Stimulated activated CD8-positive, alpha-beta memory T cell treated with anti-CD3 and anti-CD28 coated beads, Interleukin-7, amount 100 ng/mL, for 48 hours (primary cell): ENCODE results near the gene CTDSPL2.
"Not testable (repeated sequence)": the region's sequence is repeated elsewhere in the genome, so short reads cannot be mapped to it uniquely, and the experiment has no call there.

Experiments
- DNase-seq, 2 donors: peaks; one replicate each; pipeline ENCODE4 v3.0.0-alpha.2; 2020; ENCODE audit warnings: low read depth in 1 of 2; ENCODE audit errors: extremely low read depth in 1 of 2

Gene CTDSPL2

DNA sequence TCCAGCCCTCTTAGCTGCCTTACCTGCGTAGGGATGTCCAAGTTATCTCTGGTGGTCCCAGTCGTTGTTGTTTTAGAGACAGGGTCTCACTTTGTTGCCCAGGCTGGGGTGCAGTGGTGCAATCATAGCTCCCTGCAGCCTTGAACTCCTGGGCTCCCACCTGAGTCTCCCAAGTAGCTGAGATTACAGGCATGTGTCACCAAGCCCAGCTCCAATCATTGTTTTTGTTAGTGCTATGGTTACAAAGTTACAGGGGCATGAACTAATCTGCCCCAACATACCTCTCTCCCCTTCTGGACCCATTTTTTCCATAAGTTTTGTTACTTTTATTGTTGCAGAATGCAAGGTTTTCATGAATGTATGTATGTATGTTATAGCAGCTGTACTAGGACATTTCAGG is 54.7 kb downstream of the CTDSPL2 start:
- no peak for DNase-seq

GRCh38 chr15:44485880-44486279 is 58.5 kb downstream of the CTDSPL2 start:
- no peak for DNase-seq

DNA sequence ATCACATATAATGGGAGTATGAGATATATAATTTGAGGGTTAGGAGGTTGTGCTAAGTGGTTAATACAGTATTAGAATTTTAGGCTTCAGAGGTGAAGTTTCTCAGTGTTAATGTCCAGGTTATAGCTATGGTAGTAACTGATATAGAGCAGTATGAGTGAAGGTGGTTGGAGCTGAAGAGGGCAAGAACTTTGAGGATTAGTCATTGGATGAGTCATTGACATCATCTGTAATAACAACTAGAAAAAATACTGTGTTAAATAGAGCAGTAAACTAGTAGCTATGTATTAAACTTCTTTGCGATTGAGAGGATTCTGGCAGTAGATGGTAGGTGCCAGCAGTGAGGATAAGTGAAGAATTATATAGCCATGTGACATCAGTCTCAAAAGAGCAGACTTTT is 62.0 kb downstream of the CTDSPL2 start:
- no peak for DNase-seq

DNA sequence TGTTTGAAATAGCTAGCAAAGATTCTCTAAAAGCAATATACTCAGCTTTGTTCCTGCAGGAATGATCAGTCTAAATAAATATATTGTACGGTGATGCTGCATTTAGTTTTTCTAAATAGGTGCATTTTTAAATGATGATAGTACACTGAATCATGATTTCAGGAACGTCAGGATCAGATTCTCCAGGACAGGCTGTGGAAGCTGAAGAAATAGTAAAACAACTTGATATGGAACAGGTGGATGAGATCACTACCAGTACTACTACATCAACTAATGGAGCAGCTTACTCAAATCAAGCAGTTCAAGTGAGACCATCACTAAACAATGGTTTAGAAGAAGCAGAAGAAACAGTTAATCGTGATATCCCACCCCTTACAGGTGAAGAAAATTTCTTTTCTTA is 63.2 kb downstream of the CTDSPL2 start:
- DNase-seq, result no peak

DNA sequence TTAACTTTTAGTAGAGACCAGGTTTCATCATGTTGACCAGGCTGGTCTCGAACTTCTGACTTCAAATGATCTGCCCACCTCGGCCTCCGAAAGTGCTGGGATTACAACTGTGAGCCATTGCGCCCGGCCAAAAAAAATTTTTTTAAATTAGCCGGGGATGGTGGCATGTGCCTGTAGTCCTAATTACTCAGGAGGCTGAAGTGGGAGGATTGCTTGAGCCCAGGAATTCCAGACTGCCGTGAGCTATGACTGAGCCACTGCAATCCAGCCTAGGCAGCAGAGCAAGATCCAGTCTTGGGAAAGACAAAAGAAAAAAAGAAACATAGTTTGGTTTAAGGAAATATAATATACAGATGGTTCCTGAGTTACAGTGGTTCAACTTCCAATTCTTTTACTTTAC is 64.6 kb downstream of the CTDSPL2 start:
- no peak for DNase-seq

- no peak for DNase-seq
Observed at GRCh38 chr15:44492672-44493071, 65.2 kb downstream of the CTDSPL2 start.

DNA sequence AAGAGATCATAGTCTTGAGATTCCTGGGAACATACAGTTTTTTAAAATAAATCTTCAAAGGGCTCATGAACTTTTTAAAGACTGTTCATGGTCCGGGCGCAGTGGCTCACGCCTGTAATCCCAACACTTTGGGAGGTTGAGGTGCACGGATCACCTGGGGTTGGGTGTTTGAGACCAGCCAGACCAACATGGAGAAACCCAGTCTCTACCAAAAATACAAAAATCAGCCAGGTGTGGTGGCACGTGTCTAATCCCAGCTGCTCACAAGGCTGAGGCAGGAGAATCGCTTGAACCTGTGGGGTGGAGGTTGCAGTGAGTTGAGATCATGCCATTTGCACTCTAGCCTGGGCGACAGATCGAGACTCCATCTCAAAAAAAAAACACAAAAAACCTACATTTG is 68.1 kb downstream of the CTDSPL2 start:
- DNase-seq, result no peak

DNA sequence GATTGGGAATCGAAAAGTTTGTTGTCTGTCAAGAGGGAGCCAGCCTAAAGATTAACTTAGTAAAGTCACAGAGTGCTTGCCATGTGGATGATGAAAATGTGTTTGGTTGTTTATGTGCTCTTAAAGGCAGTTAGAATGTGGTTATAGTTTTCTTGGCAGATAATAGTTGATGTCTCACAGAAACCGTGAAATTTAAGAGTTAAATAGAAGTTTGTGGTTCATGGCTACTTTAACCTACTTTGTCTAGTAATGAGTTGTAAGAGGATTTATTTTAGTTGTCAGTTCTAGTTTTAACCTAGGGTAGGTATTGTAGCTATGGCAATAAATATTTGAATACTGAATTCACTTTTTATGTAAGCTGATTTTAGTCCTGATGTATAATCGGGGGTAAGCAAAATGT is 73.1 kb downstream of the CTDSPL2 start:
- DNase-seq, result no peak

DNA sequence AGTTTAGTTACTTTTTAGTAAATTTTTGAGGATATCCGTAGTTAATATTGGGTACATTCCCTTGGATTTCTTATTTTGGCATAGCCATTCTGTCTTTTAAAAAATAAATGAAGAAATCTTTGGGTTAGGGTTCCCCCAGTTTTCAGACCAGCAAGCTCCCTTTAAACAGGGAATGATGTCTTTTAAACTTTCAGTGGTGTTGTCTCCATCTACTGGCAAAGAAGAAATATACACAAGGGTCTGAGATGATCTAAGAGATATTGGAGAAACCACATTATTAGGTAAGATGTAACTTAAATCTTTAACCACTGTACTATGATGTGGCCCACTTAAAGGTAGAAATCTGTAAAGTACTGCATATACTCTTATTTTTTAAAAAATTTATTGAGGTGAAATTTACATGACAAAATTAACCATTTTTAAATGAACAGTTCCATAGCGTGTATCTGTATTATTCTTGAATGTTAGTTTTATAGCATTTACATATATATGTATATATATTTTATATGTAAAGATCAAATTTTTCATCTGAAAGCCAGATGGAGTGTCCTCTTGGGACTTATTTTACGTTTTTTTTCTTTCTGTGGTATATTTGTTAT is 74.4 kb downstream of the CTDSPL2 start:
- no peak for DNase-seq

DNA sequence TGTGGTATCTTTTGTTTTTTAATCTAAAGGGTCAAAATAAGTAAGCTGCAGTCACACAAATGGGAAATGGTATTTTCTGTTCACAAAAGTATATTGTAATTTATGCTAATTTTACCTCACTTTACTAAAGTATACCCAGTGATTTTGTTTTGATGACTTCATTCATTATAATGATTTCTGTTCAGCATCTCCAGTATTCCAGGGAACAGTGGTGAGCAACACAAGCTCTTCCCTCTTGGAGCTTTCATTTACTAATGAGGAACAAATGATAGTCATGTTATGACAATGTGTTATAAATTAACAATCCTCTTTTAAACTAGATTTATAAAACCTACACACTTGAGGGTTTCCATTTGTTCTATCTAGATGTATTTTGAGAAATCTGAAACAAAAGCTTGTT is 89.0 kb downstream of the CTDSPL2 start:
- no peak for DNase-seq

- DNase-seq, result no peak
Observed at GRCh38 chr15:44519537-44519936, 92.1 kb downstream of the CTDSPL2 start.

DNA sequence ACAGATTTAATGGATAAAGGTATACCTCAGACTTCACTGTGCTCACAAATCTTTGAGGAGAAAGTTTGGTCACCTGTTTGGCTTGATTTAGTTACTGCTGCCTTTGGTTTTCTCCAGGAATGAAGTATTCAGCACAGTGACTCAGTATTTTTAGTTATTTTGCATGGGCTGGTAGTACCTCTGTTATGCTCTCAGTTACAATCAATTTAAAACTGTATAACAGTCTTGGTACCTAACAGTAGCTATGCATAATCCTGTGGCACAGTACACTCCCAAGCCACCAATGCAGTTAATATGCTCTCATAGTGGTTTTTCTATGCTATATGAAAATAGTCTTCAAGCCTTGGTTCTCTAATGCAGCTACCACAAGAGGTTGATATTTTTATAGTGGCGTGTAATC is 97.6 kb downstream of the CTDSPL2 start:
- no peak for DNase-seq

GRCh38 chr15:44527241-44527640 is 99.8 kb downstream of the CTDSPL2 start:
- no peak for DNase-seq

DNA sequence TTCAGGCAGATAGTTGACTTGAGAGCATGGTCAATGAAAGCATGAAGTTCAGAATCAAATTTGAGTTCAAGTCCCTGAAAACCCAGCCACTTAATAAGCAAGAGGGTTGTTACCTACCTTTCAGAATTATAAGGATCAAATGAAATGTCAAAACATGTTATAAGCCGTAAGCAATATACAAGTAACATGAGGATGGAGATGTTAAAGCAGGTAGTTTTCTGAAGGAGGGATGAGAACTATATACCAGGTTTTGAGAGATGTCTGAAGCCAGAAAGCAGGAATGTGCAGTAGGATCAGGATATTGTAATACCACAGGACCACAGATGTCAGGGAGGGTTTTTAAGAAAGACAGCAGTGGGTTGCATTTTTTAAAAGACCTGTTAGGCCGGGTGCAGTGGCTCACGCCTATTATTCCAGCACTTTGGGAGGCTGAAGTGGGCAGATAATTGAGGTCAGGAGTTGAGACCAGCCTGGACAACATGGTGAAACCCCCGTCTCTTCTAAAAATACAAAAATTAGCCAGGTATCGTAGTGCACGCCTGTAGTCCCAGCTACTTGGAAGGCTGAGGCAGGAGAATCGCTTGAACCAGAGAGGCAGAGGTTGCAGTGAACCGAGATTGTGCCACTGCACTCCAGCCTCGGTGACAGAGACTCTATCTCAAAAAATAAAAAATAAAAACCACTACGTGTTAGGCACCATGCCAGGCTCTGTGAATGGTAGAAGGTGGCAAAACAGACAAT is 102.6 kb downstream of the CTDSPL2 start:
- DNase-seq, result no peak

DNA sequence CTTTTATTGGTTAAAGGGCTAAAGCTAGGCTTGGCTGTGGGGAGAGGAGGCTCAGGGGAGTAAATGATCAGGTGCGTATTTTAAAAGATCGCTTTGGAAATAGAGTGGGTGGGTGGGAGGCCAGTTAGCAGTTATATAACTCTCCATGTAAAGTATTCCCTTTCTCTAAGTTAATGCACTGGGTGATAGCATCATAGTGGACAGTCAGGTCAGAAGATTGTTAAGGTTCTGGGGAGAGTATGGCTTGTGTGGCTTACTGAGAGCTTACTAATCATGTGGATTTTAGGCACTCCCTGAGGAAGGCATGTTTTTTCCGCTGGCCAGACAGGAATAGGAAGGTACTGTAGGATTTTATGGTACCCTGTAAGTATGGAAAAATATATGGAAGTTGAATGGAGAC is 103.2 kb downstream of the CTDSPL2 start:
- no peak for DNase-seq

DNA sequence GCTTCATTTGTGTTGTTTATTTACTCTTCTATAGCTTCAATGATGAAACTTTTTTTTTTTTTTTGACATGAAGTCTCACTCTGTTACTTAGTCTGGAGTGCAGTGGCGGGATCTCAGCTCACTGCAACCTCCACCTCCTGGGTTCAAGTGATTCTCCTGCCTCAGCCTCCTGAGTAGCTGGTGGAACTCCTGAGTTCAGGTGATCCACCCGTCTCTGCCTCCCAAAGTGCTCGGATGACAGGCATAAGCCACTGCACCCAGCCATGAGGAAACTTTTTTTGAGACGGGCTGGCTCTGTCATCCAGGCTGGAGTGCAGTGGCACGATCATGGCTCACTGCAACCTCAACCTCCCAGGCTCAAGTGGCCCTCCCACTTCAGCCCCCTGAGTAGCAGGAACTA is 104.8 kb downstream of the CTDSPL2 start:
- not testable (repeated sequence) for DNase-seq

DNA sequence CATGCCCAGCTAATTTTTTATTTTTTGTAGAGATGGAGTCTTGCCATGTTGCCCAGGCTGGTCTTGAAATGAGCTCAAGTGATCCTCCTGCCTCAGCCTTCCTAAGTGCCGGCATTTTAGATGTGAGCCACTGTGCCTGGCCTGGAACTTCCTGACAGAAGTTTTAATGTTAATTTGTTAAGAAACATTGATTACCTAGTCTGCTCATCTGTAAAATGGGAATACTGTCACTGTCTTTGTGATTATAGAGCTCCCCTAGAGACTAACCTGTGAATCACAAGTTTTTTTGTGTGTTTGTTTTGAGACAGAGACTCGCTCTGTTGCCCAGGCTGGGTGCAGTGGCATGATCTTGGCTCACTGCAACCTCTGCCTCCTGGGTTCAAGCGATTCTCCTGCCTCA is 105.3 kb downstream of the CTDSPL2 start:
- DNase-seq, result no peak

GRCh38 chr15:44535092-44535491 is 107.7 kb downstream of the CTDSPL2 start:
- no peak for DNase-seq

DNA sequence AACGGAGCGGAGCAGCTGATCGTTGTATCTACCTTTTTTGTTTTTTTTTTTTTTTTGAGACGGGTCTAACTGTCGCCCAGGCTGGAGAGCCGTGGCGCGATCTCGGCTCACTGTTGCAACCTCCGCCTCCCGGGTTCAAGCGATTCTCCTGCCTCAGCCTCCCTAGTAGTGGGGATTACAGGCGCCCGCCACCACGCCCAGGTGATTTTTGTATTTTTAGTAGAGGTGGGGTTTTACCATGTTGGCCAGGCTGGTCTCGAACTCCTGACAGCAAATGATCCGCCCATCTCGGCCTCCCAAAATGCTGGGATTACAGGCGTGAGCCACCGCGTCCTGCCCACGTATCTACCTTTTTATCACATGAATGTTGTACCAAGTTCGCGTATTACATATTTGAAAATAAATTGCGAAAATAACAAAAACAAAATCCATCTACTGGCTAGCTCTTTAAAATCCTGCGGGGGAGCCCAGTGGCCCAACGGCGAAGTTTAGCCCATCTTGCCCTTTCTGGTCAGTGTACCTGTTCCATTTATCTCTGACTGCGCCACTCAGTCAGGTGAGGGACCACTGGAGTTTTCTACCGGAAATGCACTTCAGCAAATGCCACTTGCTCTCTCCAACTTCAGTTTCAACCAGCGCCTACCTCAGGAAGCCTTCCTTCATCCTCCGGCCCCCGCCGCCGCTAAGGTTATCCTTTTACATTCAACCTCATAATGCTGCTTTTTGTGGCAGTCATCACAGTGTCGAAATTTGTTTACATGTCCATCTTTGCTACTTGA is 108.3 kb downstream of the CTDSPL2 start:
- peak in 1 of 2 donors; percentile 10 for DNase-seq

- peak in 1 of 2 donors; percentile 59 for DNase-seq
Observed at GRCh38 chr15:44536302-44536961, 109.0 kb downstream of the CTDSPL2 start.

DNA sequence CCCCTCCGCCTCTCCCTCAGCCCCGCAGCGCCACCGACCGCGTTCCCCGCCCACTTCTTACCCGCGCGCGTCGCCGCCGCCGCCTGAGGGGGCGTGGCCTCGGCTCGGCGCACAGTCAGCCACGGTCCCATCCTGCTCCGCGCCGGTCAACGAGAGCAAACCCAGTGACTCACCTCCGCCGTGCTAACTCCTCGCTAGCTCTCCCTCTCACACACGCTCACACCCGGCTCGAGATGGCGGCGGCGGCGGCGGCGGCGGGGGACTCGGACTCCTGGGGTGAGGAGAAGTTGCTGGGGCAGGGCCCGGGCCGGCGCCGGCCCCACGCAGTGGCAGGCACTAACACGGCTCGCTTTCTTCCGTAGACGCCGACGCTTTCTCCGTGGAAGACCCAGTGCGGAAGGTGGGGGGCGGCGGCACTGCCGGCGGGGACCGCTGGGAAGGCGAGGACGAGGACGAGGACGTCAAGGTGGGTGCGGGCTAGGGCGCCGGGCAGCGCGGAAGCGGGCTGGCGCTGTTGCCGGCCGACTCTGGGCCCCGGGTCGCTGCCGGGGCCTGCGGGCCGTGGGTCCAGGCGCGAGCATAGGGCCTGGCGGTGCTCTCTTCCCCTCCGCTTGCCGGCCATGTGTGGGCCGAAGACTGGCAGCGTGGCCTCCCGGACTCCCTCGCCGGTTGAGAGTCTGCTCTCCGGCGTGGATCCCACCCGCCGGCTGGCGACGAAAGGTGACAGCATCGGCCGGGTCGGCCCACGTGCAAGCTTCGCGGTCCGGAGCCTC is 109.7 kb downstream of the CTDSPL2 start, which contains the start of gene EIF3J:
Gene EIF3J, plus strand, starts transcription at position 186 of the 773 bp plus-strand sequence. Its CDS starts 48 bp downstream, at position 234.
- DNase-seq, result peak; percentile 89 to 92
